ENCODE data around the gene ZNF155.

ZNF155 gene

GRCh38 chr19:44025217-44025936 is 41.4 kb downstream of the ZNF155 start, which contains the start of gene ZNF222 (continued):
- TF ChIP-seq, protein P1, sequence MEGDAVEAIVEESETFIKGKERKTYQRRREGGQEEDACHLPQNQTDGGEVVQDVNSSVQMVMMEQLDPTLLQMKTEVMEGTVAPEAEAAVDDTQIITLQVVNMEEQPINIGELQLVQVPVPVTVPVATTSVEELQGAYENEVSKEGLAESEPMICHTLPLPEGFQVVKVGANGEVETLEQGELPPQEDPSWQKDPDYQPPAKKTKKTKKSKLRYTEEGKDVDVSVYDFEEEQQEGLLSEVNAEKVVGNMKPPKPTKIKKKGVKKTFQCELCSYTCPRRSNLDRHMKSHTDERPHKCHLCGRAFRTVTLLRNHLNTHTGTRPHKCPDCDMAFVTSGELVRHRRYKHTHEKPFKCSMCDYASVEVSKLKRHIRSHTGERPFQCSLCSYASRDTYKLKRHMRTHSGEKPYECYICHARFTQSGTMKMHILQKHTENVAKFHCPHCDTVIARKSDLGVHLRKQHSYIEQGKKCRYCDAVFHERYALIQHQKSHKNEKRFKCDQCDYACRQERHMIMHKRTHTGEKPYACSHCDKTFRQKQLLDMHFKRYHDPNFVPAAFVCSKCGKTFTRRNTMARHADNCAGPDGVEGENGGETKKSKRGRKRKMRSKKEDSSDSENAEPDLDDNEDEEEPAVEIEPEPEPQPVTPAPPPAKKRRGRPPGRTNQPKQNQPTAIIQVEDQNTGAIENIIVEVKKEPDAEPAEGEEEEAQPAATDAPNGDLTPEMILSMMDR (tag by site-specific recombination; IDR thresholded peaks at IDR 0.05), result no peak
- TF ChIP-seq ZNF223 (tag by site-specific recombination; IDR thresholded peaks at IDR 0.05) (0 out of 2 replicates have a peak, but pooled peaks have one; percentile 40), ZNF169 (tag by site-specific recombination; IDR thresholded peaks at IDR 0.05) (no peak), ZFP3 (tag by site-specific recombination; IDR thresholded peaks at IDR 0.05; ENCODE audit: low read depth) (peak; percentile 7; the same call in 1 of the 2 replicates), ZNF214 (tag by site-specific recombination; IDR thresholded peaks at IDR 0.05; ENCODE audit: borderline replicate concordance) (no peak), KLF10 (tag by site-specific recombination; IDR thresholded peaks at IDR 0.05) (peak; percentile 50; the same call in 1 of the 2 replicates), SP7 (tag by site-specific recombination; IDR thresholded peaks at IDR 0.05) (peak; percentile 15), YY1 (tag by site-specific recombination; IDR thresholded peaks at IDR 0.05) (no peak), ZBTB48 (tag by site-specific recombination; IDR thresholded peaks at IDR 0.05) (peak; percentile 94), ZBTB21 (tag by site-specific recombination; IDR thresholded peaks at IDR 0.05) (peak; percentile 99), TRIM28 (IDR thresholded peaks at IDR 0.05; ENCODE audit: borderline replicate concordance, low read length) (no peak), ZBTB17 (tag by site-specific recombination; IDR thresholded peaks at IDR 0.05) (peak; percentile 99), ZNF335 (tag by site-specific recombination; conservative IDR thresholded peaks at IDR 0.05) (peak; percentile 99), ZBTB8A (tag by site-specific recombination; IDR thresholded peaks at IDR 0.05) (peak; percentile 72), MYNN (tag by site-specific recombination; IDR thresholded peaks at IDR 0.05; ENCODE audit: borderline replicate concordance) (no peak), ZNF701 (tag by site-specific recombination; IDR thresholded peaks at IDR 0.05) (no peak), ZNF433 (tag by site-specific recombination; IDR thresholded peaks at IDR 0.05; ENCODE audit: low read depth) (no peak), ZSCAN30 (tag by site-specific recombination; IDR thresholded peaks at IDR 0.05) (peak; percentile 6; the same call in 1 of the 2 replicates), ZNF580 (tag by site-specific recombination; IDR thresholded peaks at IDR 0.05) (peak; percentile 92), BCL11A (tag by site-specific recombination; IDR thresholded peaks at IDR 0.05; ENCODE audit: low read depth) (peak; percentile 69; the same call in 1 of the 2 replicates)
- TF ChIP-seq, protein P2, sequence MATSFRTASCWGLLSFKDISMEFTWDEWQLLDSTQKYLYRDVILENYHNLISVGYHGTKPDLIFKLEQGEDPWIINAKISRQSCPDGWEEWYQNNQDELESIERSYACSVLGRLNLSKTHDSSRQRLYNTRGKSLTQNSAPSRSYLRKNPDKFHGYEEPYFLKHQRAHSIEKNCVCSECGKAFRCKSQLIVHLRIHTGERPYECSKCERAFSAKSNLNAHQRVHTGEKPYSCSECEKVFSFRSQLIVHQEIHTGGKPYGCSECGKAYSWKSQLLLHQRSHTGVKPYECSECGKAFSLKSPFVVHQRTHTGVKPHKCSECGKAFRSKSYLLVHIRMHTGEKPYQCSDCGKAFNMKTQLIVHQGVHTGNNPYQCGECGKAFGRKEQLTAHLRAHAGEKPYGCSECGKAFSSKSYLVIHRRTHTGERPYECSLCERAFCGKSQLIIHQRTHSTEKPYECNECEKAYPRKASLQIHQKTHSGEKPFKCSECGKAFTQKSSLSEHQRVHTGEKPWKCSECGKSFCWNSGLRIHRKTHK (tag by site-specific recombination; IDR thresholded peaks at IDR 0.05), result no peak
- TF ChIP-seq, protein P3, sequence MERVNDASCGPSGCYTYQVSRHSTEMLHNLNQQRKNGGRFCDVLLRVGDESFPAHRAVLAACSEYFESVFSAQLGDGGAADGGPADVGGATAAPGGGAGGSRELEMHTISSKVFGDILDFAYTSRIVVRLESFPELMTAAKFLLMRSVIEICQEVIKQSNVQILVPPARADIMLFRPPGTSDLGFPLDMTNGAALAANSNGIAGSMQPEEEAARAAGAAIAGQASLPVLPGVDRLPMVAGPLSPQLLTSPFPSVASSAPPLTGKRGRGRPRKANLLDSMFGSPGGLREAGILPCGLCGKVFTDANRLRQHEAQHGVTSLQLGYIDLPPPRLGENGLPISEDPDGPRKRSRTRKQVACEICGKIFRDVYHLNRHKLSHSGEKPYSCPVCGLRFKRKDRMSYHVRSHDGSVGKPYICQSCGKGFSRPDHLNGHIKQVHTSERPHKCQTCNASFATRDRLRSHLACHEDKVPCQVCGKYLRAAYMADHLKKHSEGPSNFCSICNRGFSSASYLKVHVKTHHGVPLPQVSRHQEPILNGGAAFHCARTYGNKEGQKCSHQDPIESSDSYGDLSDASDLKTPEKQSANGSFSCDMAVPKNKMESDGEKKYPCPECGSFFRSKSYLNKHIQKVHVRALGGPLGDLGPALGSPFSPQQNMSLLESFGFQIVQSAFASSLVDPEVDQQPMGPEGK (tag by site-specific recombination; IDR thresholded peaks at IDR 0.05), result peak; percentile 72
- TF ChIP-seq, protein P4, sequence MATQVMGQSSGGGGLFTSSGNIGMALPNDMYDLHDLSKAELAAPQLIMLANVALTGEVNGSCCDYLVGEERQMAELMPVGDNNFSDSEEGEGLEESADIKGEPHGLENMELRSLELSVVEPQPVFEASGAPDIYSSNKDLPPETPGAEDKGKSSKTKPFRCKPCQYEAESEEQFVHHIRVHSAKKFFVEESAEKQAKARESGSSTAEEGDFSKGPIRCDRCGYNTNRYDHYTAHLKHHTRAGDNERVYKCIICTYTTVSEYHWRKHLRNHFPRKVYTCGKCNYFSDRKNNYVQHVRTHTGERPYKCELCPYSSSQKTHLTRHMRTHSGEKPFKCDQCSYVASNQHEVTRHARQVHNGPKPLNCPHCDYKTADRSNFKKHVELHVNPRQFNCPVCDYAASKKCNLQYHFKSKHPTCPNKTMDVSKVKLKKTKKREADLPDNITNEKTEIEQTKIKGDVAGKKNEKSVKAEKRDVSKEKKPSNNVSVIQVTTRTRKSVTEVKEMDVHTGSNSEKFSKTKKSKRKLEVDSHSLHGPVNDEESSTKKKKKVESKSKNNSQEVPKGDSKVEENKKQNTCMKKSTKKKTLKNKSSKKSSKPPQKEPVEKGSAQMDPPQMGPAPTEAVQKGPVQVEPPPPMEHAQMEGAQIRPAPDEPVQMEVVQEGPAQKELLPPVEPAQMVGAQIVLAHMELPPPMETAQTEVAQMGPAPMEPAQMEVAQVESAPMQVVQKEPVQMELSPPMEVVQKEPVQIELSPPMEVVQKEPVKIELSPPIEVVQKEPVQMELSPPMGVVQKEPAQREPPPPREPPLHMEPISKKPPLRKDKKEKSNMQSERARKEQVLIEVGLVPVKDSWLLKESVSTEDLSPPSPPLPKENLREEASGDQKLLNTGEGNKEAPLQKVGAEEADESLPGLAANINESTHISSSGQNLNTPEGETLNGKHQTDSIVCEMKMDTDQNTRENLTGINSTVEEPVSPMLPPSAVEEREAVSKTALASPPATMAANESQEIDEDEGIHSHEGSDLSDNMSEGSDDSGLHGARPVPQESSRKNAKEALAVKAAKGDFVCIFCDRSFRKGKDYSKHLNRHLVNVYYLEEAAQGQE (tag by site-specific recombination; IDR thresholded peaks at IDR 0.05), result peak; percentile 49; the same call in 1 of the 2 replicates
- TF ChIP-seq, protein P5, sequence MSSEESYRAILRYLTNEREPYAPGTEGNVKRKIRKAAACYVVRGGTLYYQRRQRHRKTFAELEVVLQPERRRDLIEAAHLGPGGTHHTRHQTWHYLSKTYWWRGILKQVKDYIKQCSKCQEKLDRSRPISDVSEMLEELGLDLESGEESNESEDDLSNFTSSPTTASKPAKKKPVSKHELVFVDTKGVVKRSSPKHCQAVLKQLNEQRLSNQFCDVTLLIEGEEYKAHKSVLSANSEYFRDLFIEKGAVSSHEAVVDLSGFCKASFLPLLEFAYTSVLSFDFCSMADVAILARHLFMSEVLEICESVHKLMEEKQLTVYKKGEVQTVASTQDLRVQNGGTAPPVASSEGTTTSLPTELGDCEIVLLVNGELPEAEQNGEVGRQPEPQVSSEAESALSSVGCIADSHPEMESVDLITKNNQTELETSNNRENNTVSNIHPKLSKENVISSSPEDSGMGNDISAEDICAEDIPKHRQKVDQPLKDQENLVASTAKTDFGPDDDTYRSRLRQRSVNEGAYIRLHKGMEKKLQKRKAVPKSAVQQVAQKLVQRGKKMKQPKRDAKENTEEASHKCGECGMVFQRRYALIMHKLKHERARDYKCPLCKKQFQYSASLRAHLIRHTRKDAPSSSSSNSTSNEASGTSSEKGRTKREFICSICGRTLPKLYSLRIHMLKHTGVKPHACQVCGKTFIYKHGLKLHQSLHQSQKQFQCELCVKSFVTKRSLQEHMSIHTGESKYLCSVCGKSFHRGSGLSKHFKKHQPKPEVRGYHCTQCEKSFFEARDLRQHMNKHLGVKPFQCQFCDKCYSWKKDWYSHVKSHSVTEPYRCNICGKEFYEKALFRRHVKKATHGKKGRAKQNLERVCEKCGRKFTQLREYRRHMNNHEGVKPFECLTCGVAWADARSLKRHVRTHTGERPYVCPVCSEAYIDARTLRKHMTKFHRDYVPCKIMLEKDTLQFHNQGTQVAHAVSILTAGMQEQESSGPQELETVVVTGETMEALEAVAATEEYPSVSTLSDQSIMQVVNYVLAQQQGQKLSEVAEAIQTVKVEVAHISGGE (tag by site-specific recombination; conservative IDR thresholded peaks at IDR 0.05; ENCODE audit: low read depth), result peak; percentile 94
